Stimulated activated CD4-positive, alpha-beta T cell treated with anti-CD3 and anti-CD28 coated beads, TNF-alpha, amount 100 ng/mL, for 24 hours (primary cell): ENCODE measurements around the gene TNFRSF13B.
"Not testable (repeated sequence)": the region's sequence is repeated elsewhere in the genome, so short reads cannot be mapped to it uniquely, and the experiment has no call there.

Source experiments
- DNase-seq, 3 experiments: peaks; one replicate each; pipeline ENCODE4 v3.0.0-alpha.2; 2020; ENCODE audit warnings: low read depth in 3 of 3

TNFRSF13B gene

DNA sequence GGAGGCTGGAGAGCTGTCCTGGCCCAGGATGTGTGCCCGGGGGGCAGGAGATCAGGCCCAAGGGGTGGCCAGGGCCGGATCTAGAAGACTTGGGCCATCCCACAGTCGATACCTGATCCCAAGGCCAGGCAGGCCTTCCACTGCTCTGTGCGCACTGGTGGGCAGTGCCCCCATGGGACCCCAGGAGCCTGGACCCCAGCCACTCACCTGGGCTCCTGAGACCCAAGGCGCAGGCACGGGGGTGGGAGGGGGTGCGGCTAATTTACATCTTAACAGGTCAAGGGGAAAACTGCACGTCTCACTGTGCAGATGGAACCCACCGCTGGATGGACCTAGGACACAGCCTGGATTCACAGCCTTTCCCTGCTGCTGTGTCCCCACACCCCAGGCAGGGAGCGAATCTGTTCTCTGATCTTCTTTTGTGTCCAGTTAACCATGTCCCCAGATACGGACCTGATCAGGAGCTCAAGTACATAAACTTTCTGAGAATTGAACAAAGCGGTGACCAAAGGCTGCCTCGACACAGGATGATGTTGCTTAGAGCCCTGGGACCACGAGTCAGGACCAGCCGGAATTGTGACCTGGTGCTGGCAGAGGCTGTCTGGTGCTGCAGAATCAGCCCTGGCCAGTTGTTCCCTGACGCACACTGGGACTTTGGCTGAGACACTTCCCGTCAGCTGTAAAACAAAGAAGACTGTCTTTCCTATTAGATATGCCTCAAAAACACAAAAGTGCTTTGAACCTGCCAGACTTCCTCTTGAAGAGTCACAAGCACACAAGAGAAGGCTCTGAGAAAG, 60.6 kb downstream of the TNFRSF13B start:
- no peak for DNase-seq

DNA sequence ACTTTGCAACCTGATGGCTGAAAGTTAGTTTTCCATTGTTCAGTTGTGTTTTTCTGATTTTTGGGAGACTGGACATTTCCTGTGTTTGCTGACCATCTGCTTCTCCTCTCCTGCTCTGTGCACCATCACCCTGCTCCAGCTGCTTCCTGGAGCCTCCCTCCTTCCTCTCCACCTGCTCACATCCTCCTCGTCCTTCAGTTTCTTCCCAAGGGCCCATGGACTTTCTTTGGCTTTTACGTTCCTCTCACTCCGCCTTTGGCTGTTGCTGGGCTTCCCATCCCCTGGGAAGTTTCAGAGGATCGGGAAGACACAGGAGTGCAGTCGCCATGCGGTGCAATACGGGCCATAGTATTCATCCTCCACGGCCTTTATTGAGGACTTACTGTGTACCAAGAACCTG, 61.6 kb downstream of the TNFRSF13B start:
- DNase-seq = no peak

DNA sequence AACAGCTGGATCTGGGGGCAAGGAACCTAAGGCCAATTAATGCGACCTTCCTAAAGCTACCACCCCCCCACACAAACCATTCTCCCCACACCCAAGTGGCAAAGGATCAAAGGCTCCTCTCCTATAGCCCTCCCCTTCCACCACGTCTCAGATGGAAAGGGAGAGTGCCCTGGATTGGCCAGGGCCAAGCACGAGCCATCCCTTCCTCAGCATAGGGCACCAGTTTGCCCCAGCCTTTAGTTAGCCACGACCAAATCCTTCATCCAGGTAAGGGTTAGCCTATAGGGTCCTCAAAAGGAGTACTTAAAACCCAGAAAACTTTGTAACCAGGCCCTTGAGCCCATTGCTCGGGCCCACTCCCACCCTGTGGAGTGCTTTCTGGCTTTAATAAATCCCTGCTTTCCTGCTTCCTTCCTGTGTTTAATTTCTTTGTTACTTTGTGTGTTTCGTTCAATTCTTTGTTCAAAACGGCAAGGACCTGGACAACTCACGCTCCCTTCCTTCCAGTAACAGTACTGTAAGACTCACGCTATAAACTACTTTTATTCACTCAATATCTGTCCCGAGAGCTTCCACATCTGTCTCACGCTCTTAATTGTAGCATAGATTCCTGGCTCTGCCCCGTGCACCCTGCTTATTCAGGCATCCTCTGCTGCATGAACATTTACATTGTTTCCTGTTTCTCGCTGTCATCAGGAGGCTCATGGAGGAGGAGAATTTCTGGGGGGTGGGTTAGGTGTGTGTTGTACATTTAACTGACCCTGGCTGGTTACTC, 62.3 kb downstream of the TNFRSF13B start:
- no peak for DNase-seq

DNA sequence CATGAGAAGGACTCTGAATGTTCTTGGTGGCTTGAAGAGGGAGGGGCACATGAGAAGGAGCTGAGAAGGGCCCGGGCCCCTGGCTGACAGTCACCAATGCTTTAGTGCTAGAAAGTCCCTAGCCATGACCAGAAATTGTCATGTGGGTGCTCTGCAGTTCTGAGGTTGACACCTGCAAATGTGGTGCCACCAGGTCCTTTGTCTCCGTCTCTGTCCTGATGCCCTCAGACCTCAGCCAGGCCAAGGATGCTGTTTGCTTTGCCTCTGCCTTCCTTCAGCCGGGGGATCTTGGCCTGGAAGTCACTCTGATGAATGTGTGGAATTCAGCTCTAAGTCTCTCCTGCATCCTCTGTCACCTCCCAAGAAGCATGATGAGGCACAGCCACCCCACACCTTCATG, 63.6 kb downstream of the TNFRSF13B start:
- no peak for DNase-seq

DNA sequence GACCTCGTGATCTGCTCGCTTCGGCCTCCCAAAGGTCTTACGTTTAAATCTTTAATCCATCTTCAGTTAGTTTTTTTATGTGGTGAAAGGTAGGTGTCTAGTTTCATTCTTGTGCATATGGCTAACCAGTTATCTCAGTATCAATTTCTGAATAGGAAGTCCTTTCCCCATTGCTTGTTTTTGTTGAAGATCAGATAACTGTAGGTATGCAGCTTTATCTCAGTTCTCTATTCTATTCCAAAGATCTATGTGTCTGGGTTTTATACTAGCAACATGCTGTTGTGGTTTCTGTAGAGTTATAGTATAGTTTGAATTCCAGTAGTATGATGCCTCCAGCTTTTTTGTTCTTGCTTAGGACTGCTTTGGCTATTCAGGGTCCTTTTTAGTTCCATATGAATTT, 65.2 kb downstream of the TNFRSF13B start:
- DNase-seq = no peak

DNA sequence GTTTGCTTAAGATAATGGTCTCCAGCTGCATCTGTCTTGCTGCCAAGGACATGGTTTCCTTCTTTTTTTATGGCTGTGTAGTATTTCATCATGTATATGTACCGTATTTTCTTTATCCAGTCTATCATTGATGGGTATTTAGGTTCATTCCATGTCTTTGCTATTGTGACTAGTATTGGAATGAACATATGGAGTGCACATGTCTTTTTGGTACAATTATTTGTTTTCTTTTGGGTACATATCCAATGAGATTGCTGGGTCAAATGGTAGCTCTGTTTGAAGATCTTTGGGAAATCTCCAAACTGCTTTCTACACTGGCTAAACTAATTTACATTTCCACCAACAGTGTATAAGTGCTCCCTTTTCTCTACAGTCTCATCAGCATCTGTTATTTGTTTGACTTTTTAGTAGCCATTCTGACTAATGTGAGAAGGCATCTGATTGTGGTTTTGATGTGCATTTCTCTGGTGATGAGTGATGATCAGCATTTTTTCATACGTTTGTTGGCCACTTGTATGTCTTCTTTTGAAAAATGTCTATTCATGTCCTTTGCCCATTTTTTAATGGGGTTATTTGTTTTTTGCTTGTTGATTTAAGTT, 66.2 kb downstream of the TNFRSF13B start:
- DNase-seq = no peak

DNA sequence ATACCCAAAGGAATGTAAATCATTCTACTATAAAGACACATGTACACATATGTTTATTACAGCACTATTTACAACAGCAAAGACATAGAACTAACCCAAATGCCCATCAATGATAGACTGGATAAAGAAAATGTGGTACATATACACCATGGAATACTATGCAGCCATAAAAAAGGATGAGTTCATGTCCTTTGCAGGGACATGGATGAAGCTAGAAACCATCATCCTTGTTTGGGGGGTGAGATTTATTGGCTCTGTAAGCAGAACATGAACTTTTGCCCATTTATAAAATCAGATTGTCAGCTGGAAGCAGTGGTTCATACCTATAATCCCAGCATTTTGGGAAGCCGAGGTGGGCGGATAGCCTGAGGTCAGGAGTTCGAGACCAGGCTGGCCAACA, 68.8 kb downstream of the TNFRSF13B start:
- DNase-seq = not testable (repeated sequence)

DNA sequence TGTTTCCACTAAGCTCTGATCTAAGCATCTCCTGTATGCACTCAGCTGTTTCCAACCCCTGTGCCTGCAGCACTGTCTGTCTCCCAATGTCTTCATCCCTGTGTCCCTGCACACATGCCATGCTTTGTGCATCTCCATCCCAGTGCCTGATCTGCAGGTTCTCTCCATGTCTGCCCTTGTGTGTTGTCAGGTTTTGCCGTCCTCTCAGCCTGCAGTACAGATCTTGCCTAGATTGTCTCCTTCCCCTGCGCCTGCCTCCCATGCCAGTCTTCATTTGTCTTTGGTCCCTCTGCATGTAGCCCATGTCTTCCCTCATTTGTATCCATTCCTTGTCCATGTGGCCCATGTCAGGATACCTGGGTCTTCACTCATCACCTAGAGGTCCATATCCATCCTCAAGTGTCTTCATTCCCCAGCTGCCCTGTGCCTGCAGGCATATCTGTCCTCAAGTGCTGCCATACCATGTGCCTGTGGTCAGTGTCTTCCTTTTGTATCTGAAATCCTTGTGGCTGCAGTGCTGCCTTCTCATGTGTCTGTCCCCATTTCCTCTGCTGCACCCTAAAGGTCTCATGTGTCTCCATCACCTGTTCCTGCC, 71.5 kb downstream of the TNFRSF13B start:
- no peak for DNase-seq

DNA sequence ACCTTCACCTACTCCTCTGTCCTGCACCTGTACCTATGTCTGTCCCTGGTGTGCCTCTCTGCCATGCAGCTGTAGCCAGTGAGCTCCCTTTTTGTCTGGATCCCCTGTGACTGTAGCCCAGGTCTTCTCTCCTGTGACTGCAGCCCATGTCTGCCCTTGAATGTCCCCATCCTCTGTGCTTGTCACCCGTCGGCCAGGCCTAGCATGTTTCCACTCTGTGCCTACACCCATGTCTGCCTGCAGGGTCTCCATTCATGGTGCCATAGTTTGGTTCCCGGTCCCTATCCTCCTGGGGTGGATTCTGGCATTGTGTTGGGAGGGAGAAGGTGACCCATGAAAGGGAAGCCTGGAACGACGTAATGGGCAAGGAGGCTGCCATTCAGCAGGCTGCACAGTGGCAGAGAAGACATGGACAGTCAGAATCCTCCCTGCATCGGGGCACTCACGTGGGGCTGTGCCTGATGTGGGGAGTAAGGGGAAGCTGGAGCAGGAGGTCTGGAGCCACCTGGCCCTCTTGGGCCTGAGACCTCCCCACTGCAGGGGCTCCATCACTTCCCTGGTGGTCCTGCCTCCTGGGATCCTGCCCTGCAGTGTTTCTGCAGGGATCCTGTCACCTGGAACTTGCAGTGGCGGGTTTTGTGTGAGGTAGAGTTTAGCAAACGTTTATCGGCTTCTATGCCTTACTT, 74.6 kb downstream of the TNFRSF13B start:
- DNase-seq = not testable (repeated sequence)

DNA sequence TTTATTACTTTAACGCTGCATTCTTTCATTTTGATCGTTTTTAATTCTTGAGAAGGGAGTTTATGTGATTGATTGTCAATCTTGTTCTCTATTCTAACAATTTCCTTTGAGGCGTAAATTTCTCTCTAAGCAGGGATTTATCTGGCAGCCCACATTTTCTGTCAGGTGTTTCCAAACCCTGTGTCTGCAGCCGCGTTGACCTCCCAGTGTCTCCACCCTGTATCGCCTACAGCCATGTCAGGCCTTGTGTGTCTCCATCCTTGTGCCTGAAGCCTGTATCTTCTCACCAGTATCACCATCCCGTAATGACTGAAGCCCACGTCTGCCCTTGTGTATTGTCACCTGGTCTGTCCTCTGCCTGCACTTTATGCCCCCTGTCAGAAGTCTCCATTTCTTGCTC, 75.7 kb downstream of the TNFRSF13B start:
- not testable (repeated sequence) for DNase-seq

DNA sequence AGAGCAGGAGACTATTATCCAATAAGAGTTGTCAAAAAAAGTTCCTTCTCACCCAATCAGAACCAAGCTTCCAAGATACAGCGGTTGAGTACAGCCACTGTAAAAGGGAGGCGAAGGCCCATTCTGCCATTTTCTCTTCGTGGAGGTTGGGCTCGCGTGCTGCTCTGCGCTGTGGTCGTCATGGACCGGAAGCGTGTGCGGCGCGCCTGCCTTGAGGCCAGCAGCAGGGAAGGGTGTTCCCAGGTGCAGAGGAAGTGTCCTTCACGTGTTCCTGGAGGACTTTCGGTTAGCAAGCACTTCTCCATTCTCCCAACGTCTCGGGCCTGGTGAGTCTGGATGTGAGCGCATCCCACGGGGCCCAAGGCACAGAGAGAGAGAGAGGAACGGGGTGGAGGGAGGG, 78.4 kb downstream of the TNFRSF13B start:
- DNase-seq = not testable (repeated sequence)

DNA sequence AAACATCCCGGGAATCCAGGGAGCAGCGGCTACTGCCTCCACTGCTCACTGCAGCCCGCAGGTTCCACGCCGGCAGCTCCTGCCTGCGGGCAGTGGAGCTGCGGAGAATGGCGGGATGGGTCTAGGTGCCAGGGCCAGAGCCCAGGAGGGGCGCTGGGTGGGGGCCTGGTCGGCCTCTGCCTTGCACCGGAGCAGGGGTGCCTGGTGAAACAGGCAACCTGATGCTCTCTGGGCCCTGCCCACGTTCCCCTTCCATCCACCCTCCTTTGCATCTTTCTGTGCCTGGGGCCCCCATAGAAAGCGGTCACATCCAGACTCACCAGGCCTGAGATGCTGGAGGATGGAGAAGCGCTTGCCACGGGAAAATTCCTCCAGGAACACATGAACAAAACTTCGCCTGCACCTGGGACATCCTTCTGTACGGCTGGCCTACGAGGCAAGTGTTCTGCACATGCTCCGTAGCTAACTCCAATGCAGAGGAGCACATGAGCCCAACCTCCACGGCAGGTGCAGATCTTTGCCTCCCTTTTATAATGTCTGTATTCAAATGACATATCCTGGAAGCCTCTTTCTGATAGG, 79.0 kb downstream of the TNFRSF13B start:
- DNase-seq = not testable (repeated sequence)

DNA sequence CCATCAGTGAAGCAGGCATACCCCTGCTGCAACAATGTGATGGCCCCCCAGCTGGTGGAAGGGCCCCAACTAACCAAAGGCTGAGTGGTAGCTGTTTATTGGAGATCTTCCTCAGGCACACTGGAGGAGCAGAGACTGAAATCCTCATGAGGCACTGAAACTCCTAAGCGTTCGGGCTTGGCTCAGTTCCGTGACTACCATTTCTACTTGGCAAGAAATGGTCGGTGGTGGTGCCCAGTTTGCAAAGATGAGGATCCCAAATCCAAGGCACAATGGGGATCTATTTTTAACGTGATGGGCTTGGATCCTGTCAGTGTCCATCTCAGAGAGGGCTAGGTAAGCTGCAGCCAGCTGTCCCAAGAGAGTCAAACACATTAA, 82.8 kb downstream of the TNFRSF13B start:
- no peak for DNase-seq
